ENCODE measurements around the gene ETS1.

Gene ETS1

GRCh38 chr11:128471138-128471661 lies 116.2 kb downstream of the ETS1 start:
- TF ChIP-seq NFIC (IDR thresholded peaks at IDR 0.05) (peak; percentile 33; the same call in 1 of the 2 replicates), TCF12 (IDR thresholded peaks at IDR 0.05; ENCODE audit: low read depth) (peak; percentile 31; the same call in 1 of the 2 replicates), MAX (IDR thresholded peaks at IDR 0.05) (no peak), EGR1 (IDR thresholded peaks at IDR 0.05) (peak; percentile 38; the same call in 1 of the 2 replicates), RAD21 (IDR thresholded peaks at IDR 0.05; ENCODE audit: low read depth) (no peak)

- TF ChIP-seq YY1 (IDR thresholded peaks at IDR 0.05; ENCODE audit: low read depth) (no peak), CREB1 (IDR thresholded peaks at IDR 0.05; ENCODE audit: low read depth) (no peak), REST (IDR thresholded peaks at IDR 0.05; ENCODE audit: low read depth) (no peak), TAF1 (IDR thresholded peaks at IDR 0.05; ENCODE audit: low read depth) (no peak), EP300 (IDR thresholded peaks at IDR 0.05; ENCODE audit: borderline replicate concordance) (no peak), FOXM1 (IDR thresholded peaks at IDR 0.05; ENCODE audit: borderline replicate concordance, low read depth) (no peak), USF1 (IDR thresholded peaks at IDR 0.05) (no peak), TCF12 (IDR thresholded peaks at IDR 0.05; ENCODE audit: low read depth) (no peak), NFIC (IDR thresholded peaks at IDR 0.05) (no peak), RAD21 (IDR thresholded peaks at IDR 0.05; ENCODE audit: low read depth) (no peak), TEAD4 (IDR thresholded peaks at IDR 0.05) (no peak), CEBPB (IDR thresholded peaks at IDR 0.05) (no peak), ZBTB7A (IDR thresholded peaks at IDR 0.05; ENCODE audit: low read depth) (no peak), MAX (IDR thresholded peaks at IDR 0.05) (no peak), EGR1 (IDR thresholded peaks at IDR 0.05) (no peak)
These were observed 117.3 kb downstream of the ETS1 start for GRCh38 chr11:128470081-128470480.

GRCh38 chr11:128469220-128469619 lies 118.1 kb downstream of the ETS1 start:
- TF ChIP-seq TAF1 (IDR thresholded peaks at IDR 0.05; ENCODE audit: low read depth): no peak
- TF ChIP-seq EGR1 (IDR thresholded peaks at IDR 0.05): no peak
- no peak for TF ChIP-seq USF1 (IDR thresholded peaks at IDR 0.05)
- no peak for TF ChIP-seq CREB1 (IDR thresholded peaks at IDR 0.05; ENCODE audit: low read depth)
- no peak for TF ChIP-seq REST (IDR thresholded peaks at IDR 0.05; ENCODE audit: low read depth)
- TF ChIP-seq TEAD4 (IDR thresholded peaks at IDR 0.05): no peak
- TF ChIP-seq RAD21 (IDR thresholded peaks at IDR 0.05; ENCODE audit: low read depth): no peak
- TF ChIP-seq EP300 (IDR thresholded peaks at IDR 0.05; ENCODE audit: borderline replicate concordance): no peak
- no peak for TF ChIP-seq NFIC (IDR thresholded peaks at IDR 0.05)
- no peak for TF ChIP-seq TCF12 (IDR thresholded peaks at IDR 0.05; ENCODE audit: low read depth)
- TF ChIP-seq MAX (IDR thresholded peaks at IDR 0.05): no peak

- TF ChIP-seq CEBPB (IDR thresholded peaks at IDR 0.05): no peak
- TF ChIP-seq YY1 (IDR thresholded peaks at IDR 0.05; ENCODE audit: low read depth): no peak
- TF ChIP-seq TCF12 (IDR thresholded peaks at IDR 0.05; ENCODE audit: low read depth): no peak
- TF ChIP-seq REST (IDR thresholded peaks at IDR 0.05; ENCODE audit: low read depth): no peak
- TF ChIP-seq TAF1 (IDR thresholded peaks at IDR 0.05; ENCODE audit: low read depth): no peak
- no peak for TF ChIP-seq MAX (IDR thresholded peaks at IDR 0.05)
- no peak for TF ChIP-seq TEAD4 (IDR thresholded peaks at IDR 0.05)
- no peak for TF ChIP-seq NFIC (IDR thresholded peaks at IDR 0.05)
- no peak for TF ChIP-seq FOXM1 (IDR thresholded peaks at IDR 0.05; ENCODE audit: borderline replicate concordance, low read depth)
- no peak for TF ChIP-seq RAD21 (IDR thresholded peaks at IDR 0.05; ENCODE audit: low read depth)
These were observed 119.2 kb downstream of the ETS1 start for GRCh38 chr11:128468111-128468510.

Data from Ishikawa (cell line).